Epithelial cell of esophagus (primary cell): ENCODE data around the gene MCTS1.
A peak's percentile ranks its signal among the peaks of the same experiment; 100 is the strongest.

Experiments
- DNase-seq: peaks from one replicate; pipeline ENCODE4 v3.0.0; 2010; ENCODE audit warnings: low read depth
- H3K4me3 ChIP-seq: 2 replicates; pipeline ENCODE4 v1.5.1; 2011; ENCODE audit warnings: mild to moderate bottlenecking, low read length, control low read depth
- CTCF ChIP-seq: IDR thresholded peaks from 2 replicates; pipeline ENCODE4 v1.5.1; 2011; ENCODE audit warnings: low read depth, mild to moderate bottlenecking, low read length, control low read depth, inconsistent platforms; ENCODE audit not compliant: insufficient read depth; ENCODE audit errors: missing control alignments

The MCTS1 gene

DNA sequence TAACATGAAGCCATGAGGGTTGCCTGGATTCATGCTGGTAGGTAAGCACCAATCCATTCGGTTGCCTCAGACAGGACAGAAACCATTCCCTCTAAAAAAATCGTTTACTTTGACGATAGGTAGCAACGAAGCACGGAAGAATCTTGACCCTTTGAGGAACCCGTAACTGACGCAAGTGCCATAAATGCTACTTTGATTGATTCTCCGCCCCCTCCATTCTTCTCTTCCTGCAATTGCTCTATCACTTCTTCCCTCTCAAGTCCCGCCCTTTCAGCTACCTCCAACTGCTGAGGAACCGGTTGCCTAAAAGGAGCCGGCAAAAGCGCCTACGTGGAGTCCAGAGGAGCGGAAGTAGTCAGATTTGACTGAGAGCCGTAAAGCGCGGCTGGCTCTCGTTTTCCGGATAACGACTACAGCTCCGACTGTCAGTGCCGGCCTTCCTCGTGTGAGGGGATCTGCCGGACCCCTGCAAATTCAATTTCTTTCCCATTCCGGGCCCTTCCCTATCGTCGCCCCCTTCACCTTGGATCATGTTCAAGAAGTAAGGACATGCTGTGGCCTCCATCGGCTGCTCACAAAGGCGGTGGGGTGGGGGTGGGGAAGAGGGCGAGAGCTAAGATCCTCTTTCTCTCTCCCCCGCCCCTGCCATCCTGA lies at the start of gene MCTS1:
TSS of gene MCTS1 (plus strand) at position 395 of the 654 bp plus-strand sequence. CDS start at position 531, 136 bp downstream.
- peak; percentile 95 for DNase-seq
- TF ChIP-seq CTCF, result no peak
- peak within 1 kb of the TSS; percentile 76 for H3K4me3 ChIP-seq

- no peak for DNase-seq
- no peak overlapping the region for H3K4me3 ChIP-seq
These were observed 47.6 kb upstream of the MCTS1 start for GRCh38 chrX:120556251-120556650.

GRCh38 chrX:120559804-120560203 lies 44.1 kb upstream of the MCTS1 start:
- peak overlapping the region; percentile 70 for H3K4me3 ChIP-seq
- TF ChIP-seq CTCF, result no peak
- peak; percentile 29 for DNase-seq

More at GRCh38 chrX:120556251-120556650, 47.6 kb upstream of the MCTS1 start:
- TF ChIP-seq CTCF, result no peak

DNA sequence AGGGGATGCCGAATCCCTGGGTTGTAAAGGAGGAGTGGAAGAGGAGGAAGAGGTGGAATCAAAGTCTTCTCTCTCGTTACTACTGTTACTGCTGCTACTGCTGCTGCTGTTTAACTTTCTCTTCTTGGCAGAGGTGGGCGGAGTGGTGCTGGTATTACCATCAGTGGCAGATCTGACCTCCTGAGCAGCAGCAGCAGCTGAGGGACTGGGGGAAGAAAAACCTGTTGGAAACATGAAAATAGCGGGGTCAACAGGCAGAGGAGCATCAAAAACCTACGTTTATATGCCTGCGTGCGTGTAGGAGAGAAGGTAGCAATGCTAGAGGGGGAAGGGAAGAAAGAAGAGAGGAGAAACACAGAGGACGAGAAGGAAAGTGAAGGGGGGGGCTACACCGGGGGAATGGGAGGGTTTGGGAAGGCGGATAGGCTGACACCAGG lies 43.5 kb upstream of the MCTS1 start:
- TF ChIP-seq CTCF, result no peak
- peak; percentile 21 for DNase-seq
- H3K4me3 ChIP-seq, result peak overlapping the region; percentile 70

GRCh38 chrX:120560842-120561633 lies 42.9 kb upstream of the MCTS1 start, which contains the start of gene CUL4B:
CUL4B (minus strand) TSS chrX:120560962; CDS start chrX:120560638, 324 bp downstream.
- TF ChIP-seq CTCF, result no peak
- peak within 1 kb of the TSS; percentile 70 for H3K4me3 ChIP-seq
- DNase-seq, result peak; percentile 92

GRCh38 chrX:120561634-120562568 lies 42.0 kb upstream of the MCTS1 start:
- peak overlapping the region; percentile 48 for H3K4me3 ChIP-seq
- DNase-seq, result no peak
- TF ChIP-seq CTCF, result no peak
